Measurements from ENCODE around the gene RAD51D. TPM values are rescaled to one million over a fixed set of nuclear protein-coding genes. Genes with fewer than 3 reads are reported as not detected.

Gene RAD51D
- total and polyA plus RNA-seq, 10 of the 15 experiments (the other 5 are each of a cell fraction or from before 2014, with no cell fraction given): 2.6 to 29.3 (median 13.5) TPM

GRCh38 chr17:35119370-35120165 is at the start of gene RAD51D (continued):
- TF ChIP-seq E4F1 (IDR thresholded peaks at IDR 0.05; ENCODE audit: borderline replicate concordance, partially characterized antibody) (peak; percentile 78), SMARCA5 (IDR thresholded peaks at IDR 0.05) (peak; percentile 95), NR2C1 (IDR thresholded peaks at IDR 0.05) (peak; percentile 46), CHD2 (IDR thresholded peaks at IDR 0.05; ENCODE audit: borderline replicate concordance, low read depth, low read length) (peak; percentile 49; the same call in 1 of the 2 replicates), POU2F2 (IDR thresholded peaks at IDR 0.05; ENCODE audit: borderline replicate concordance, low read depth, low read length) (peak; percentile 48; the same call in 1 of the 3 replicates), ZNF384 (IDR thresholded peaks at IDR 0.05; ENCODE audit: borderline replicate concordance, low read depth, low read length) (no peak), EGR1 (IDR thresholded peaks at IDR 0.05; ENCODE audit: borderline replicate concordance in 1 of 2, low read depth in 2 of 2, low read length in 2 of 2) (peak in 1 of 2 experiments; percentile 43; a peak in 1 of 3 replicates), PAX5 (IDR thresholded peaks at IDR 0.05; ENCODE audit: borderline replicate concordance, low read depth, low read length) (no peak), IRF3 (IDR thresholded peaks at IDR 0.05) (no peak), MYB (IDR thresholded peaks at IDR 0.05; ENCODE audit: borderline replicate concordance, low read depth, low read length) (no peak), E2F4 (IDR thresholded peaks at IDR 0.05; ENCODE audit: low read depth, low read length) (peak; percentile 66; the same call in 1 of the 2 replicates), DPF2 (IDR thresholded peaks at IDR 0.05) (peak; percentile 87), ZNF24 (IDR thresholded peaks at IDR 0.05) (peak; percentile 77), RUNX3 (IDR thresholded peaks at IDR 0.05; ENCODE audit: low read length) (peak; percentile 32; the same call in 1 of the 2 replicates), MEF2B (IDR thresholded peaks at IDR 0.05; ENCODE audit: partially characterized antibody, poor library complexity, severe bottlenecking) (peak; percentile 91), BHLHE40 (IDR thresholded peaks at IDR 0.05; ENCODE audit: borderline replicate concordance in 1 of 2, low read depth in 2 of 2, low read length in 1 of 2) (peak in 1 of 2 experiments; percentile 89; a peak in 3 of 4 replicates), LARP7 (IDR thresholded peaks at IDR 0.05) (peak; percentile 89), GABPA (IDR thresholded peaks at IDR 0.05; ENCODE audit: low read depth) (no peak)
- TF ChIP-seq, protein P1, sequence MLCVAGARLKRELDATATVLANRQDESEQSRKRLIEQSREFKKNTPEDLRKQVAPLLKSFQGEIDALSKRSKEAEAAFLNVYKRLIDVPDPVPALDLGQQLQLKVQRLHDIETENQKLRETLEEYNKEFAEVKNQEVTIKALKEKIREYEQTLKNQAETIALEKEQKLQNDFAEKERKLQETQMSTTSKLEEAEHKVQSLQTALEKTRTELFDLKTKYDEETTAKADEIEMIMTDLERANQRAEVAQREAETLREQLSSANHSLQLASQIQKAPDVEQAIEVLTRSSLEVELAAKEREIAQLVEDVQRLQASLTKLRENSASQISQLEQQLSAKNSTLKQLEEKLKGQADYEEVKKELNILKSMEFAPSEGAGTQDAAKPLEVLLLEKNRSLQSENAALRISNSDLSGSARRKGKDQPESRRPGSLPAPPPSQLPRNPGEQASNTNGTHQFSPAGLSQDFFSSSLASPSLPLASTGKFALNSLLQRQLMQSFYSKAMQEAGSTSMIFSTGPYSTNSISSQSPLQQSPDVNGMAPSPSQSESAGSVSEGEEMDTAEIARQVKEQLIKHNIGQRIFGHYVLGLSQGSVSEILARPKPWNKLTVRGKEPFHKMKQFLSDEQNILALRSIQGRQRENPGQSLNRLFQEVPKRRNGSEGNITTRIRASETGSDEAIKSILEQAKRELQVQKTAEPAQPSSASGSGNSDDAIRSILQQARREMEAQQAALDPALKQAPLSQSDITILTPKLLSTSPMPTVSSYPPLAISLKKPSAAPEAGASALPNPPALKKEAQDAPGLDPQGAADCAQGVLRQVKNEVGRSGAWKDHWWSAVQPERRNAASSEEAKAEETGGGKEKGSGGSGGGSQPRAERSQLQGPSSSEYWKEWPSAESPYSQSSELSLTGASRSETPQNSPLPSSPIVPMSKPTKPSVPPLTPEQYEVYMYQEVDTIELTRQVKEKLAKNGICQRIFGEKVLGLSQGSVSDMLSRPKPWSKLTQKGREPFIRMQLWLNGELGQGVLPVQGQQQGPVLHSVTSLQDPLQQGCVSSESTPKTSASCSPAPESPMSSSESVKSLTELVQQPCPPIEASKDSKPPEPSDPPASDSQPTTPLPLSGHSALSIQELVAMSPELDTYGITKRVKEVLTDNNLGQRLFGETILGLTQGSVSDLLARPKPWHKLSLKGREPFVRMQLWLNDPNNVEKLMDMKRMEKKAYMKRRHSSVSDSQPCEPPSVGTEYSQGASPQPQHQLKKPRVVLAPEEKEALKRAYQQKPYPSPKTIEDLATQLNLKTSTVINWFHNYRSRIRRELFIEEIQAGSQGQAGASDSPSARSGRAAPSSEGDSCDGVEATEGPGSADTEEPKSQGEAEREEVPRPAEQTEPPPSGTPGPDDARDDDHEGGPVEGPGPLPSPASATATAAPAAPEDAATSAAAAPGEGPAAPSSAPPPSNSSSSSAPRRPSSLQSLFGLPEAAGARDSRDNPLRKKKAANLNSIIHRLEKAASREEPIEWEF (IDR thresholded peaks at IDR 0.05; ENCODE audit: insufficient replicate concordance, low read depth, low read length): no peak
